GM21390 (cell line): ENCODE results near the gene LPCAT3.
"Not testable (repeated sequence)": the region's sequence is repeated elsewhere in the genome, so short reads cannot be mapped to it uniquely, and the experiment has no call there.

Experiments
- ATAC-seq: cut with Tn5 transposase; IDR thresholded peaks from one replicate; pipeline ENCODE4 v1.9.1; 2021; ENCODE audit not compliant: unreplicated experiment

LPCAT3 gene

GRCh38 chr12:7018350-7019042 lies at the start of gene LPCAT3:
Gene LPCAT3 (minus strand): TSS chr12:7018476. CDS start chr12:7018424, 52 bp downstream.
- peak; percentile 93 for ATAC-seq

GRCh38 chr12:7067096-7067495 lies 48.8 kb upstream of the LPCAT3 start:
- ATAC-seq = no peak

- no peak for ATAC-seq
These were observed 48.3 kb upstream of the LPCAT3 start for GRCh38 chr12:7066596-7066995.

GRCh38 chr12:7065073-7065623 lies 46.9 kb upstream of the LPCAT3 start:
- ATAC-seq = no peak

GRCh38 chr12:7064516-7064915 lies 46.2 kb upstream of the LPCAT3 start:
- no peak for ATAC-seq

- no peak for ATAC-seq
These were observed 43.3 kb upstream of the LPCAT3 start for GRCh38 chr12:7061596-7061995.

- ATAC-seq = no peak
These were observed 42.9 kb upstream of the LPCAT3 start for GRCh38 chr12:7061138-7061537.

- no peak for ATAC-seq
These were observed 42.2 kb upstream of the LPCAT3 start, which contains the start of gene C1S for GRCh38 chr12:7060353-7060954. Gene C1S (plus strand): TSS chr12:7060718. CDS start chr12:7061913, 1,195 bp downstream.

- ATAC-seq = no peak
These were observed 41.5 kb upstream of the LPCAT3 start for GRCh38 chr12:7059780-7060179.

- no peak for ATAC-seq
These were observed 40.6 kb upstream of the LPCAT3 start for GRCh38 chr12:7058850-7059395.

- ATAC-seq = no peak
These were observed 40.0 kb upstream of the LPCAT3 start for GRCh38 chr12:7058163-7058845.

- not testable (repeated sequence) for ATAC-seq
These were observed 37.5 kb upstream of the LPCAT3 start for GRCh38 chr12:7055736-7056135.

- ATAC-seq = no peak
These were observed 36.6 kb upstream of the LPCAT3 start for GRCh38 chr12:7054925-7055324.

GRCh38 chr12:7049973-7050372 lies 31.7 kb upstream of the LPCAT3 start:
- ATAC-seq = not testable (repeated sequence)

GRCh38 chr12:7049445-7049951 lies 31.2 kb upstream of the LPCAT3 start:
- ATAC-seq = not testable (repeated sequence)

- no peak for ATAC-seq
These were observed 29.0 kb upstream of the LPCAT3 start for GRCh38 chr12:7047306-7047705.

- ATAC-seq = no peak
These were observed 28.3 kb upstream of the LPCAT3 start for GRCh38 chr12:7046383-7047105.

- ATAC-seq = no peak
These were observed 27.6 kb upstream of the LPCAT3 start for GRCh38 chr12:7045913-7046312.

- ATAC-seq = no peak
These were observed 24.6 kb upstream of the LPCAT3 start for GRCh38 chr12:7042842-7043241.

GRCh38 chr12:7039403-7039802 lies 21.1 kb upstream of the LPCAT3 start:
- no peak for ATAC-seq

GRCh38 chr12:7038591-7038990 lies 20.3 kb upstream of the LPCAT3 start:
- ATAC-seq = no peak
